H1 (cell line): ENCODE measurements around the gene MRAP2. TPM values are rescaled to one million over a fixed set of nuclear protein-coding genes. Genes with fewer than 3 reads are reported as not detected.
"Not testable (repeated sequence)": the region's sequence is repeated elsewhere in the genome, so short reads cannot be mapped to it uniquely, and the experiment has no call there.

Experiments used
- CTCF ChIA-PET: fragments of 300-600 bp; sonication (Branson Sonifier 250); formaldehyde crosslinking; loops from one replicate; lab custom pipeline; 2021; ENCODE audit not compliant: partially characterized antibody; lab: Charles Lee
- POLR2A ChIA-PET: fragments of 300-600 bp; sonication (Branson Sonifier 250); formaldehyde crosslinking; loops from one replicate; lab custom pipeline; 2021; ENCODE audit warnings: inconsistent platforms; ENCODE audit not compliant: partially characterized antibody; lab: Charles Lee
- DNase-seq, 2 experiments: peaks; one replicate each; pipeline versions ENCODE4 v3.0.0 to v3.0.0-alpha.2; 2010 to 2022; ENCODE audit warnings: low spot score in 2 of 2, low read depth in 1 of 2, mixed read lengths in 1 of 2
- FAIRE-seq: peaks from 2 replicates; lab custom pipeline; 2011; peaks lifted over from hg19 to GRCh38; lab: Jason Lieb, UNC
- H2AFZ ChIP-seq: 2 replicates; pipeline ENCODE4 v1.8.1; 2012; ENCODE audit warnings: low read length, inconsistent platforms
- H2AK5ac ChIP-seq: 2 replicates; pipeline ENCODE4 v1.6.1; 2013; ENCODE audit warnings: low read depth, low read length
- H2BK120ac ChIP-seq: replicated peaks from 2 replicates; pipeline ENCODE3; 2013; ENCODE audit warnings: low read depth, low read length, inconsistent platforms
- H2BK12ac ChIP-seq: 2 replicates; pipeline ENCODE4 v1.6.1; 2013; ENCODE audit warnings: low read depth, low read length
- H2BK15ac ChIP-seq: 2 replicates; pipeline ENCODE4 v1.6.1; 2013; ENCODE audit warnings: low read length
- H2BK20ac ChIP-seq: 2 replicates; pipeline ENCODE4 v1.6.1; 2013; ENCODE audit warnings: low read length
- H2BK5ac ChIP-seq: 2 replicates; pipeline ENCODE4 v1.6.1; 2013; ENCODE audit warnings: low read depth, low read length
- H3K14ac ChIP-seq: 2 replicates; pipeline ENCODE4 v1.6.1; 2013; ENCODE audit warnings: inconsistent platforms; ENCODE audit not compliant: insufficient read length
- H3K18ac ChIP-seq: 2 replicates; pipeline ENCODE4 v1.6.1; 2013; ENCODE audit warnings: low read length; ENCODE audit errors: extremely low read depth
- H3K23ac ChIP-seq: 2 replicates; pipeline ENCODE4 v1.6.1; 2013; ENCODE audit warnings: inconsistent platforms; ENCODE audit not compliant: insufficient read length
- H3K23me2 ChIP-seq: 2 replicates; pipeline ENCODE4 v1.6.1; 2013; ENCODE audit warnings: low read depth, low read length
- H3K27ac ChIP-seq: 2 replicates; pipeline ENCODE4 v1.6.1; 2011; ENCODE audit warnings: low read depth, low read length, inconsistent platforms
- H3K27me3 ChIP-seq, 4 experiments: replicated peaks in 1 of 4; 1 replicate in 1 of 4; 2 replicates in 3 of 4; pipeline versions ENCODE4 v1.6.1 to v1.8.1; 2011 to 2013; ENCODE audit warnings: low read length in 3 of 4, mild to moderate bottlenecking in 3 of 4, inconsistent platforms in 2 of 4, mixed read lengths in 2 of 4, moderate library complexity in 1 of 4; ENCODE audit not compliant: control insufficient read depth in 3 of 4, insufficient read depth in 3 of 4; ENCODE audit errors: extremely low read depth in 1 of 4
- H3K36me3 ChIP-seq, 4 experiments: 2 replicates each; pipeline versions ENCODE4 v1.6.1 to v1.8.1; 2011 to 2013; ENCODE audit warnings: mild to moderate bottlenecking in 4 of 4, low read length in 3 of 4, moderate library complexity in 2 of 4, control low read depth in 1 of 4, inconsistent platforms in 1 of 4; ENCODE audit not compliant: insufficient read depth in 4 of 4, control insufficient read depth in 2 of 4
- H3K4ac ChIP-seq: replicated peaks from 2 replicates; pipeline ENCODE3; 2013; ENCODE audit warnings: low read length, low read depth, mixed read lengths, inconsistent platforms; ENCODE audit not compliant: insufficient read length
- H3K4me1 ChIP-seq, 4 experiments: replicated peaks in 1 of 4; 1 replicate in 1 of 4; 2 replicates in 3 of 4; pipeline versions ENCODE4 v1.6.1 to v1.8.1; 2011 to 2013; ENCODE audit warnings: low read length in 3 of 4, inconsistent platforms in 2 of 4, mixed read lengths in 1 of 4; ENCODE audit not compliant: insufficient read depth in 4 of 4, control insufficient read depth in 3 of 4
- H3K4me2 ChIP-seq, 2 experiments: 2 replicates each; pipeline versions ENCODE4 v1.6.1 to v1.8.1; 2011 to 2013; ENCODE audit warnings: low read depth in 2 of 2, low read length in 2 of 2, control low read depth in 1 of 2, inconsistent platforms in 1 of 2, mild to moderate bottlenecking in 1 of 2; ENCODE audit not compliant: insufficient read depth in 1 of 2
- H3K4me3 ChIP-seq, 4 experiments: fragments of 200-600, 300-600 bp in 1 of 4; sonication (generic), shearing (Covaris generic), sonication (Bioruptor Twin) in 1 of 4; 2 replicates each; pipeline versions ENCODE4 v1.5.1 to v1.8.1; 2011 to 2016; ENCODE audit warnings: low read length in 4 of 4, low read depth in 3 of 4, control low read depth in 2 of 4, inconsistent platforms in 2 of 4, mild to moderate bottlenecking in 2 of 4, mixed read lengths in 1 of 4, moderate library complexity in 1 of 4; ENCODE audit not compliant: insufficient read depth in 2 of 4; ENCODE audit errors: extremely low read depth in 1 of 4
- H3K56ac ChIP-seq: replicated peaks from 2 replicates; pipeline ENCODE3; 2013; ENCODE audit warnings: low read depth, mild to moderate bottlenecking, mixed read lengths, low read length, inconsistent platforms; ENCODE audit not compliant: insufficient read length
- H3K79me1 ChIP-seq: 2 replicates; pipeline ENCODE4 v1.6.1; 2013; ENCODE audit warnings: low read depth, low read length, control low read depth
- H3K79me2 ChIP-seq, 2 experiments: 2 replicates each; pipeline versions ENCODE4 v1.6.1 to v1.8.1; 2012 to 2013; ENCODE audit warnings: low read length in 2 of 2, mild to moderate bottlenecking in 2 of 2, inconsistent platforms in 1 of 2; ENCODE audit not compliant: insufficient read depth in 2 of 2, control insufficient read depth in 1 of 2
- H3K9ac ChIP-seq, 4 experiments: replicated peaks in 1 of 4; 1 replicate in 1 of 4; 2 replicates in 3 of 4; pipeline versions ENCODE4 v1.6.1 to v1.8.1; 2011 to 2013; ENCODE audit warnings: low read depth in 3 of 4, low read length in 3 of 4, control low read depth in 2 of 4, mild to moderate bottlenecking in 2 of 4, moderate library complexity in 2 of 4, inconsistent platforms in 1 of 4; ENCODE audit errors: extremely low read depth in 1 of 4
- H3K9me3 ChIP-seq, 2 experiments: 2 replicates each; pipeline versions ENCODE4 v1.6.1 to v1.8.1; 2012 to 2013; ENCODE audit warnings: mild to moderate bottlenecking in 2 of 2, moderate library complexity in 2 of 2, control low read depth in 1 of 2, inconsistent platforms in 1 of 2, low read depth in 1 of 2, low read length in 1 of 2, mixed read lengths in 1 of 2; ENCODE audit not compliant: insufficient read depth in 2 of 2
- H4K20me1 ChIP-seq, 2 experiments: replicated peaks in 1 of 2; 2 replicates each; pipeline versions ENCODE3 to v1.8.1; 2011 to 2013; ENCODE audit warnings: inconsistent platforms in 2 of 2, low read length in 2 of 2, mild to moderate bottlenecking in 1 of 2; ENCODE audit not compliant: insufficient read depth in 2 of 2, control insufficient read depth in 1 of 2
- H4K5ac ChIP-seq: 2 replicates; pipeline ENCODE4 v1.6.1; 2013; ENCODE audit warnings: low read length, low read depth, mixed read lengths, inconsistent platforms; ENCODE audit not compliant: insufficient read length
- H4K8ac ChIP-seq: 2 replicates; pipeline ENCODE4 v1.8.0; 2013; ENCODE audit warnings: mild to moderate bottlenecking, moderate library complexity, low read length, inconsistent platforms; ENCODE audit not compliant: insufficient read depth; ENCODE audit errors: extremely low read depth
- H4K91ac ChIP-seq: replicated peaks from 2 replicates; pipeline ENCODE3; 2013; ENCODE audit warnings: low read length, mixed read lengths, inconsistent platforms; ENCODE audit not compliant: insufficient read length
- WGBS, 2 experiments: shearing (Covaris generic) in 1 of 2; methylation state at CpG; one replicate each; pipeline versions ENCODE4 v1.1.6 to v1.1.7; 2013 to 2015; ENCODE audit warnings: low lambda C conversion rate in 2 of 2, mixed read lengths in 2 of 2, inconsistent platforms in 1 of 2, low coverage in 1 of 2, missing lambda C conversion rate in 1 of 2; ENCODE audit not compliant: insufficient replicate concordance in 2 of 2, insufficient coverage in 1 of 2, insufficient read length in 1 of 2; ENCODE audit errors: extremely low coverage in 1 of 2, missing lambda C conversion rate in 1 of 2; 5-methylcytosine and 5-hydroxymethylcytosine counted together
- polyA plus RNA-seq, 7 experiments: library from polyadenylated mRNA; depleted of rRNA in 3 of 7; stranded (reverse) in 5 of 7; unstranded in 2 of 7; fragments of >200 nt in 5 of 7; fragments of 200-250 nt in 2 of 7; gene quantifications; 1 replicate in 5 of 7; 2 replicates in 1 of 7; 4 replicates in 1 of 7; pipeline versions ENCODE4 v1.2.1 to v1.2.3, GENCODE V29; 2011 to 2013; ENCODE audit warnings: missing spikeins in 2 of 7, mixed read lengths in 2 of 7
- total RNA-seq: library from RNA; stranded (reverse); fragmentation: NEBNext Ultra II Directional; extraction: Animal tissue kit (Norgen Biotek cat#: 25700); gene quantifications from 2 replicates; pipeline ENCODE4 v1.2.1, GENCODE V29; 2021

Gene MRAP2
- total and polyA plus RNA-seq, 2 of the 8 experiments (the other 6 are each of a cell fraction or from before 2014, with no cell fraction given): 5.0 to 11.0 TPM

GRCh38 chr6:84129588-84129987 is 96.0 kb downstream of the MRAP2 start:
- H4K8ac ChIP-seq, H2AFZ ChIP-seq, DNase-seq, H4K5ac ChIP-seq, H3K79me1 ChIP-seq, H2BK5ac ChIP-seq, H4K20me1 ChIP-seq, H2BK120ac ChIP-seq, POLR2A ChIA-PET, H4K91ac ChIP-seq, H3K14ac ChIP-seq, H3K9ac ChIP-seq, H3K79me2 ChIP-seq, H3K4ac ChIP-seq, H2BK12ac ChIP-seq, H3K27me3 ChIP-seq, FAIRE-seq, H2AK5ac ChIP-seq, H3K27ac ChIP-seq, H3K56ac ChIP-seq, H2BK20ac ChIP-seq, H3K4me1 ChIP-seq, H3K23ac ChIP-seq, H3K4me2 ChIP-seq, H3K18ac ChIP-seq, H3K23me2 ChIP-seq, H2BK15ac ChIP-seq, H3K4me3 ChIP-seq: not testable (repeated sequence)
- Histone ChIP-seq H3K9me3 (peaks cover 10 to 18% of the 10 kb centered on the region in 2 experiments), H3K36me3 (peaks cover 0 to 27% (median 12%) of the 10 kb centered on the region in 4 experiments; a peak in 4 of 8 replicates)
- CTCF ChIA-PET: interaction anchor here (3.5 kb wide), 1 partner anchor 11 kb away, joined by 15 read pairs; no protein-coding TSS in a partner anchor
- 74% methylated on average over 1 of the region's 1 CpG; no CpG with 5 or more reads in 1 of the 2 experiments for WGBS, 2 experiments

- H2AFZ ChIP-seq, H3K27ac ChIP-seq, DNase-seq, H3K23ac ChIP-seq, H3K9ac ChIP-seq, H3K79me1 ChIP-seq, H4K8ac ChIP-seq, H3K14ac ChIP-seq, H3K56ac ChIP-seq, H4K5ac ChIP-seq, H3K27me3 ChIP-seq, H3K4me1 ChIP-seq, H4K20me1 ChIP-seq, H2AK5ac ChIP-seq, H2BK20ac ChIP-seq, H3K79me2 ChIP-seq, H2BK5ac ChIP-seq, FAIRE-seq, POLR2A ChIA-PET, H3K4me3 ChIP-seq, H2BK12ac ChIP-seq, H3K4me2 ChIP-seq, H3K4ac ChIP-seq, H3K18ac ChIP-seq, H4K91ac ChIP-seq, H2BK15ac ChIP-seq, H2BK120ac ChIP-seq, H3K23me2 ChIP-seq: not testable (repeated sequence)
- WGBS, 2 experiments: 91% methylated on average over 9 of the region's 9 CpGs; no CpG with 5 or more reads in 1 of the 2 experiments
- CTCF ChIA-PET: interaction anchor here (0.6 kb wide), 1 partner anchor 64 kb away, joined by 3 read pairs; no protein-coding TSS in a partner anchor
- Histone ChIP-seq H3K9me3 (peaks cover 10 to 18% of the 10 kb centered on the region in 2 experiments), H3K36me3 (peaks cover 0 to 20% (median 6%) of the 10 kb centered on the region in 4 experiments; a peak in 3 of 8 replicates)
Observed at GRCh38 chr6:84133385-84133784, 99.8 kb downstream of the MRAP2 start.
